H9 (cell line): ENCODE measurements around the gene SMIM32. TPM values are rescaled to one million over a fixed set of nuclear protein-coding genes. Genes with fewer than 3 reads are reported as not detected.

Source experiments
- DNase-seq: peaks from one replicate; pipeline ENCODE4 v3.0.0-alpha.2; 2017
- H2AFZ ChIP-seq: one replicate; pipeline ENCODE4 v1.6.1; 2013; ENCODE audit warnings: mild to moderate bottlenecking, low read length, control low read depth, moderate library complexity
- H2AK5ac ChIP-seq: 2 replicates; pipeline ENCODE4 v1.6.1; 2013; ENCODE audit warnings: low read length, control low read depth, mixed read lengths; ENCODE audit not compliant: insufficient read length
- H2BK120ac ChIP-seq: one replicate; pipeline ENCODE4 v1.6.1; 2013; ENCODE audit warnings: low read depth, mild to moderate bottlenecking, low read length, control low read depth, inconsistent platforms; ENCODE audit not compliant: poor library complexity, severe bottlenecking
- H2BK12ac ChIP-seq: 2 replicates; pipeline ENCODE4 v1.6.1; 2013; ENCODE audit warnings: low read length, control low read depth, mixed read lengths, low read depth; ENCODE audit not compliant: insufficient read length
- H2BK15ac ChIP-seq: 2 replicates; pipeline ENCODE4 v1.6.1; 2013; ENCODE audit warnings: low read depth, low read length, control low read depth
- H2BK20ac ChIP-seq: one replicate; pipeline ENCODE4 v1.6.1; 2013; ENCODE audit warnings: low read depth, mild to moderate bottlenecking, low read length, control low read depth, inconsistent platforms; ENCODE audit not compliant: poor library complexity, severe bottlenecking
- H2BK5ac ChIP-seq: 2 replicates; pipeline ENCODE4 v1.6.1; 2013; ENCODE audit warnings: low read length, control low read depth, mixed read lengths; ENCODE audit not compliant: insufficient read length
- H3K14ac ChIP-seq: 2 replicates; pipeline ENCODE4 v1.6.1; 2013; ENCODE audit warnings: low read length, control low read depth; ENCODE audit not compliant: insufficient read depth
- H3K18ac ChIP-seq: 2 replicates; pipeline ENCODE4 v1.6.1; 2013; ENCODE audit warnings: low read depth, mild to moderate bottlenecking, mixed read lengths, low read length, control low read depth; ENCODE audit not compliant: insufficient read length
- H3K23ac ChIP-seq: 2 replicates; pipeline ENCODE4 v1.6.1; 2013; ENCODE audit warnings: low read length, control low read depth, mixed read lengths, low read depth; ENCODE audit not compliant: insufficient read length
- H3K23me2 ChIP-seq: 2 replicates; pipeline ENCODE4 v1.6.1; 2013; ENCODE audit warnings: low read depth, mild to moderate bottlenecking, mixed read lengths, low read length, control low read depth; ENCODE audit not compliant: insufficient read length, poor library complexity, severe bottlenecking
- H3K27ac ChIP-seq: 2 replicates; pipeline ENCODE4 v1.5.1; 2013; ENCODE audit warnings: low read length, control low read depth, mixed read lengths, low read depth; ENCODE audit not compliant: insufficient read length
- H3K27me3 ChIP-seq: 2 replicates; pipeline ENCODE4 v1.6.1; 2013; ENCODE audit warnings: low read length, control low read depth, inconsistent platforms; ENCODE audit not compliant: insufficient read depth
- H3K4ac ChIP-seq: 2 replicates; pipeline ENCODE4 v1.6.1; 2013; ENCODE audit warnings: low read depth, mild to moderate bottlenecking, control low read depth, inconsistent platforms, low read length, moderate library complexity
- H3K4me1 ChIP-seq: 2 replicates; pipeline ENCODE4 v1.6.1; 2013; ENCODE audit warnings: low read length, control low read depth, inconsistent platforms; ENCODE audit not compliant: insufficient read depth
- H3K4me2 ChIP-seq: 2 replicates; pipeline ENCODE4 v1.6.1; 2013; ENCODE audit warnings: low read length, control low read depth, mixed read lengths; ENCODE audit not compliant: insufficient read length, insufficient read depth
- H3K56ac ChIP-seq: 2 replicates; pipeline ENCODE4 v1.6.1; 2013; ENCODE audit warnings: low read depth, mild to moderate bottlenecking, mixed read lengths, low read length, control low read depth; ENCODE audit not compliant: insufficient read length
- H3K79me1 ChIP-seq: 2 replicates; pipeline ENCODE4 v1.6.1; 2013; ENCODE audit warnings: low read depth, mild to moderate bottlenecking, moderate library complexity, low read length, control low read depth, inconsistent platforms; ENCODE audit not compliant: insufficient read depth, poor library complexity, severe bottlenecking
- H3K79me2 ChIP-seq: 2 replicates; pipeline ENCODE4 v1.6.1; 2013; ENCODE audit warnings: low read length, control low read depth, inconsistent platforms; ENCODE audit not compliant: insufficient read depth
- H3K9ac ChIP-seq: 2 replicates; pipeline ENCODE4 v1.6.1; 2013; ENCODE audit warnings: low read length, control low read depth, mixed read lengths; ENCODE audit not compliant: insufficient read length; ENCODE audit errors: extremely low read depth
- H3K9me3 ChIP-seq: one replicate; pipeline ENCODE4 v1.6.1; 2013; ENCODE audit warnings: low read depth, low read length, inconsistent platforms; ENCODE audit not compliant: control insufficient read depth
- H3T11ph ChIP-seq: one replicate; pipeline ENCODE4 v1.6.1; 2013; ENCODE audit warnings: mild to moderate bottlenecking, low read length, control low read depth, inconsistent platforms
- H4K20me1 ChIP-seq: one replicate; pipeline ENCODE4 v1.6.1; 2013; ENCODE audit not compliant: control insufficient read depth, insufficient read length, insufficient read depth
- H4K5ac ChIP-seq: 2 replicates; pipeline ENCODE4 v1.6.1; 2013; ENCODE audit warnings: low read depth, mild to moderate bottlenecking, mixed read lengths, low read length, control low read depth; ENCODE audit not compliant: insufficient read length
- H4K8ac ChIP-seq: replicated peaks from 2 replicates; pipeline ENCODE4 v1.6.1; 2013; ENCODE audit warnings: low read length, control low read depth, mixed read lengths, low read depth; ENCODE audit not compliant: insufficient read length
- H4K91ac ChIP-seq: 2 replicates; pipeline ENCODE4 v1.6.1; 2013; ENCODE audit warnings: low read depth, mild to moderate bottlenecking, moderate library complexity, mixed read lengths, low read length, control low read depth; ENCODE audit not compliant: insufficient read length
- H3K27ac Mint-ChIP-seq, 3 experiments: 2 replicates in 2 of 3; 3 replicates in 1 of 3; pipeline ENCODE4 v1.8.0; 2020 to 2021; ENCODE audit warnings: mixed read lengths in 3 of 3, mild to moderate bottlenecking in 1 of 3, moderate library complexity in 1 of 3
- H3K27me3 Mint-ChIP-seq: 2 replicates; pipeline ENCODE4 v1.8.0; 2021; ENCODE audit warnings: low read depth, mild to moderate bottlenecking, moderate library complexity, mixed read lengths
- H3K36me3 Mint-ChIP-seq, 3 experiments: 2 replicates in 2 of 3; 3 replicates in 1 of 3; pipeline ENCODE4 v1.8.0; 2020 to 2021; ENCODE audit warnings: low read depth in 3 of 3, mixed read lengths in 3 of 3; ENCODE audit not compliant: insufficient read depth in 1 of 3
- H3K4me1 Mint-ChIP-seq, 2 experiments: 2 replicates each; pipeline ENCODE4 v1.8.0; 2020; ENCODE audit warnings: mixed read lengths in 2 of 2
- H3K4me3 Mint-ChIP-seq, 2 experiments: 2 replicates in 1 of 2; 3 replicates in 1 of 2; pipeline ENCODE4 v1.8.0; 2020 to 2021; ENCODE audit warnings: mild to moderate bottlenecking in 2 of 2, mixed read lengths in 2 of 2, moderate library complexity in 1 of 2
- H3K9me3 Mint-ChIP-seq, 2 experiments: 2 replicates in 1 of 2; 3 replicates in 1 of 2; pipeline ENCODE4 v1.8.0; 2020; ENCODE audit warnings: mild to moderate bottlenecking in 2 of 2, mixed read lengths in 2 of 2, moderate library complexity in 1 of 2
- CTCF ChIP-seq: fragments of 200-600 bp; sonication (generic); conservative IDR thresholded peaks from 3 replicates; pipeline ENCODE4 v1.8.0; 2021; ENCODE audit warnings: antibody characterized with exemption, mild to moderate bottlenecking
- WGBS: extraction: QIAGEN DNeasy Blood & Tissue Kit; methylation state at CpG from one replicate; pipeline ENCODE4 v1.1.7; 2013; ENCODE audit warnings: missing lambda C conversion rate, low lambda C conversion rate, mixed read lengths; ENCODE audit not compliant: insufficient read length; ENCODE audit errors: extremely low coverage; 5-methylcytosine and 5-hydroxymethylcytosine counted together
- total RNA-seq: library from RNA; stranded (reverse); gene quantifications from 2 replicates; pipeline ENCODE4 v1.2.1, GENCODE V29; 2021

Gene SMIM32
- total RNA-seq, 1 experiment from 2014 or later, result not detected

DNA sequence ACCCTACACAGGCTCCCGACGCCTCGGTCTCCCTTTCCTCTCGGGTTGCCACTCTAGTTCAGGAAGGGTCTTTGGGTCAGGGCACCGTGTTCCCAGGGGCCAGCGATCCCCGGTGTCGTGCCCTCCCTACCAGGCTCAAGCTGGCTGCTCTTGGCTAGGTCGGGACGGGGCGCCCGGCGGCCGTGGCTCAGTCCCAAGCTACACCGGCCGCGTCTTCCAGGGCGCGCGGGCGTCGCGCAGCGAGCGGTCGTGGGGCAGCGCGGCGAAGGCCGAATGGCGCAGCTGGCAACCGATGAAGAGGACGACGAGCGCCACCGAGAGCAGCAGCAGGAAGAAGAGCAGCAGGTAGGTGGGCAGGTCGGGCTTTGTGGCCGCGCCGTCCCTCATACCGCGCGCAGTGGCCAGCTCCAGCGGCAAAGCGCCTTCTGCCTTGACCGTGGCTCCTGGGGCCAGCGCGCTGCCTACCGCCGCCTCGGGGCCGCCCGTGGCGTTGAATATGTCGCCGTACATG, 892 bp downstream of the SMIM32 start:
- Histone ChIP-seq H3K4ac (no peak overlapping the region), H3K79me2 (no peaks in the 10 kb centered on the region), H3K18ac (no peak overlapping the region), H3K23me2 (peaks cover 16% of the 10 kb centered on the region), H2BK120ac (no peak overlapping the region), H3K9ac (no peak overlapping the region), H3K27me3 (peaks cover 59% of the 10 kb centered on the region), H4K5ac (no peak overlapping the region), H3K27ac (no peak overlapping the region), H4K20me1 (no peaks in the 10 kb centered on the region), H3K23ac (no peak overlapping the region), H3K56ac (no peak overlapping the region), H3K4me1 (no peaks in the 10 kb centered on the region), H2BK12ac (no peak overlapping the region), H2BK5ac (no peak overlapping the region), H3K14ac (peak overlapping the region; percentile 9; the same call in 1 of the 2 replicates), H2BK20ac (no peak overlapping the region), H2AFZ (no peak overlapping the region), H4K91ac (no peak overlapping the region), H3T11ph (no peak overlapping the region), H3K4me2 (peak overlapping the region; percentile 69), H2AK5ac (no peak overlapping the region), H2BK15ac (no peak overlapping the region), H3K79me1 (no peaks in the 10 kb centered on the region), H3K9me3 (no peaks in the 10 kb centered on the region), H4K8ac (no peak overlapping the region)
- peaks cover 16 to 23% of the 10 kb centered on the region in 2 experiments for H3K4me1 Mint-ChIP-seq
- H3K4me3 Mint-ChIP-seq, result peak overlapping the region; percentile 62 to 84
- no peaks in the 10 kb centered on the region for H3K9me3 Mint-ChIP-seq
- H3K36me3 Mint-ChIP-seq, result peaks cover 6 to 18% (median 7%) of the 10 kb centered on the region in 3 experiments; a peak in 4 of 7 replicates
- H3K27me3 Mint-ChIP-seq, result peaks cover 89% of the 10 kb centered on the region
- no peak for TF ChIP-seq CTCF
- peak; percentile 57 for DNase-seq
- no peak overlapping the region for H3K27ac Mint-ChIP-seq
- WGBS, result no CpG with 5 or more reads among the region's 56 CpGs
